GM12892 (cell line): ENCODE results near the gene MRTFB.

ENCODE experiments used
- POLR2A ChIP-seq: IDR thresholded peaks from 2 replicates; pipeline ENCODE4 v1.6.1; 2011; ENCODE audit warnings: low read depth, low read length, control low read depth
- POLR2AphosphoS5 ChIP-seq: IDR thresholded peaks from 2 replicates; pipeline ENCODE4 v1.6.1; 2011; ENCODE audit warnings: low read depth, low read length, control low read depth
- TAF1 ChIP-seq: IDR thresholded peaks from 2 replicates; pipeline ENCODE4 v1.6.1; 2011; ENCODE audit warnings: low read depth, mild to moderate bottlenecking, control low read depth, low read length, borderline replicate concordance

DNA sequence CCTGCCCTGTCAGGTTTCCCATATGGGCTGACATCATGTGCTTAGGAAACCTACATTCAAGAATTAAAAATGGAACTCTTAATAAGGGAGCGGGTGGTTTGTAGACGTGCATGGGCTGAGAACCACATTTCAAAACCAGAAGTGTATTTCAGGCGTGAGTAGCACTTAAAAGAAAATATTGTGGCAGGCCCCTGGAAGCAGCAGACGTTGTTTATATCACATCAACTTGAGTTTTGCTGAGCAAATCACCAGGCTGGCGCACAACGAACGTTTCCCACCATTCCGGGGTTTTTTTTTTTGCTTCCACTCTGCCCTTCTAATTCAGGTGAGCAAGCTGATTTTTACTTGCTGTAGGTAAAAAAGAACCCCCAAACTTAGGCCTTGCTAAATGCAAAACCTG, 220.2 kb downstream of the MRTFB start:
- TF ChIP-seq POLR2A (no peak), POLR2AphosphoS5 (no peak), TAF1 (no peak)
